Measurements from ENCODE around the gene MFAP3L.
A peak's percentile ranks its signal among the peaks of the same experiment; 100 is the strongest.
"Not testable (repeated sequence)": the region's sequence is repeated elsewhere in the genome, so short reads cannot be mapped to it uniquely, and the experiment has no call there.

The MFAP3L gene

GRCh38 chr4:170026253-170027021, at the start of gene MFAP3L:
Gene MFAP3L (minus strand): TSS chr4:170026395. CDS start chr4:170005877, 20,518 bp downstream.
- peak; percentile 98 for DNase-seq (ENCODE audit: low spot score)

GRCh38 chr4:170071196-170071595, 45.0 kb upstream of the MFAP3L start:
- no peak for DNase-seq (ENCODE audit: low spot score)

- no peak for DNase-seq (ENCODE audit: low spot score)
Measured at GRCh38 chr4:170068438-170069128, 42.4 kb upstream of the MFAP3L start.

- no peak for DNase-seq (ENCODE audit: low spot score)
Measured at GRCh38 chr4:170059421-170059820, 33.2 kb upstream of the MFAP3L start.

- no peak for DNase-seq (ENCODE audit: low spot score)
Measured at GRCh38 chr4:170058826-170059225, 32.6 kb upstream of the MFAP3L start.

GRCh38 chr4:170057866-170058265, 31.7 kb upstream of the MFAP3L start:
- DNase-seq (ENCODE audit: low spot score) = no peak

- DNase-seq (ENCODE audit: low spot score) = no peak
Measured at GRCh38 chr4:170052919-170053318, 26.7 kb upstream of the MFAP3L start.

GRCh38 chr4:170051402-170051801, 25.2 kb upstream of the MFAP3L start:
- no peak for DNase-seq (ENCODE audit: low spot score)

GRCh38 chr4:170049766-170050165, 23.6 kb upstream of the MFAP3L start:
- no peak for DNase-seq (ENCODE audit: low spot score)

GRCh38 chr4:170047771-170048354, 21.7 kb upstream of the MFAP3L start:
- DNase-seq (ENCODE audit: low spot score) = peak; percentile 27

GRCh38 chr4:170046156-170046555, 20.0 kb upstream of the MFAP3L start:
- DNase-seq (ENCODE audit: low spot score) = not testable (repeated sequence)

- no peak for DNase-seq (ENCODE audit: low spot score)
Measured at GRCh38 chr4:170040031-170040680, 14.0 kb upstream of the MFAP3L start.

GRCh38 chr4:170038769-170039168, 12.6 kb upstream of the MFAP3L start:
- DNase-seq (ENCODE audit: low spot score) = no peak

- no peak for DNase-seq (ENCODE audit: low spot score)
Measured at GRCh38 chr4:170038232-170038631, 12.0 kb upstream of the MFAP3L start.

GRCh38 chr4:170037481-170037880, 11.3 kb upstream of the MFAP3L start:
- DNase-seq (ENCODE audit: low spot score) = no peak

GRCh38 chr4:170035845-170036244, 9.7 kb upstream of the MFAP3L start:
- DNase-seq (ENCODE audit: low spot score) = no peak

- DNase-seq (ENCODE audit: low spot score) = no peak
Measured at GRCh38 chr4:170035231-170035630, 9.0 kb upstream of the MFAP3L start.

GRCh38 chr4:170033999-170034398, 7.8 kb upstream of the MFAP3L start:
- no peak for DNase-seq (ENCODE audit: low spot score)

GRCh38 chr4:170030121-170030520, 3.9 kb upstream of the MFAP3L start:
- no peak for DNase-seq (ENCODE audit: low spot score)

GRCh38 chr4:170027181-170027829, 1.1 kb upstream of the MFAP3L start:
- peak; percentile 95 for DNase-seq (ENCODE audit: low spot score)

- no peak for DNase-seq (ENCODE audit: low spot score)
Measured at GRCh38 chr4:170025523-170026252, 507 bp downstream of the MFAP3L start.
